Measurements from ENCODE around the gene NTRK3.

The NTRK3 gene

DNA sequence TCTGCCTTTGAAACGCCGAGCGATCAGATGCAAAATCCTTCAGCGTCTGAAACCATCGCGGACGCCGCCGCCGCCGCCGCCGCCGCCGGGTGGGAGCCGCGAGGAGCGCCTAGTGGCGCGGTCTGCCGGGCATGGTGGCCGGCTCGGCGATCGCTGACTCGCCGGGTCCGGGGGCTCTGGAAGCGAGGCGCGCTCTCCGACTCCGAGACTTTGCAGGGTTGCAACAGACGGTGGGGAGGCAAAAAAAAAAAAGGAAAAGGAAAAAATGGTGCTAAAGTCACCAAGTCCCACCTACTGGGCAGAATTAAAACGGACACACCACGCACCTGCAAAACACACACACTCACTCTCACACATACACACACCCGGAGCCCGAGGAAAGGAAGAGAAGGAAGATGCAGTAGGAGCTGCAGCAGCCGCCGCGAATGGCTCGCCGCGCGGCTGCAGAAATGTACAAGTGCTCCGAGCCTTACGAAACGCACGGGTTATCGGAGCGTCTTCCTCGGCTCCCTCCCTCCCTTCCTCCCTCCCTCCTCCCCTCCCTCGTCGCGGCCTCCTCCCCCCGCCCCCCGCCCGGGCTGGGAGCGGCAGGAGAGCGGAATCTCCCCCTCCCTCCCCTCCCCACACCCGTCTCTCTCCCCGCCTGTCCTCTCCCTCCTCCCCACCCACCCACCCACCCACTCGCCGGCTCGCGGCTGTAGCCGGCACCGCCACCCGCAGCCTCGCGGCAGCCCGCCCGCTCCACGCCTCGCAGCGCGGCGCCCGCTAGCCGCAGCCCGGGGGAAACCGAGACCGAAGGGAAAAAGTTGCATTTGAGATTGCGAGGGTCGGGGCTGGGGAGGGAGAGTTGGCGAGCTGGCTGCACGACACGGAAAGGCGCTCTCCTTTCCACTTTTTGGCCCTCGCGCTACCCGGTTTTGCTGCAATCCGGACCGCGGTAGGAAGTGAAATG is at the start of gene NTRK3:
Gene NTRK3 (minus strand): TSS at position 461 of the 952 bp plus-strand sequence. CDS start 586 bp downstream, outside the sequence.
- DNase-seq (ENCODE audit: low read depth), result no peak

DNA sequence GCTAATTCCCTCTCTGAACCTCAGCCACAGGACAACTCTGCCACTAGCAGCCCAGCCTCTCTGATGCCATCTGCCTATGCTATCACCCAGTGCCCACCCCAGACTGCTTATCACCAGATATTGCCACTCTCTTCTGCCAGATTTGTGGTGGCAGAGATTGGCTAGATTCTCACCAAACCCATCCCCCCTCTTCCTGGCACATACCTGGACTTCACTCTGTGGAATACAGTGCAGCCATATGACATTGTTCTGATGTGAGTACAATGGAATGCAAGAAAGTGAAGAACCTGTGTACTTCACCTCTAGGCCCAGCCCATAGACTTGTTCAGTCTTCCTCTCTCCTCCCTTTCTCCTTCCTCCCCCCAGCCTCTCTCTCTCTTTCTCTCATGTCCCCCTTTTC is 46.9 kb upstream of the NTRK3 start:
- no peak for DNase-seq (ENCODE audit: low read depth)

DNA sequence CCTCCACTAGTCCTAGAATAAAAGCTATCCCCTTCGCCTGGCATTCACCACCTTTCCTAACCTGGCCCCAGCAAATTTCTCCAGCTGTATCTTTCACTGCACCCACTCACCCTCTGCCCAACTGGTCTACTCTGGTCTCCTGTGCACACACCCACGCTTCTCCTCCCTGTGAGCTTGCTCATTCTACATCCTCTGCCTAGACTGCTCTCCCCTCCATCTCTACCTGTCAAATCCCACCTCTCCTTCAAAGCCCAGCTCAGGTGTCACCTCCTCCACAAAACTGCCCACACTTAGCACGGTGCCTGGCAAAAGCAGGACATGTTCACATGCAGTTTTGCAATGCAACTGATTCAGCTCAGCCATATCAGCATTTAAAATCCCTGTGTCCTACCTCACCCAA is 45.8 kb upstream of the NTRK3 start:
- no peak for DNase-seq (ENCODE audit: low read depth)

DNA sequence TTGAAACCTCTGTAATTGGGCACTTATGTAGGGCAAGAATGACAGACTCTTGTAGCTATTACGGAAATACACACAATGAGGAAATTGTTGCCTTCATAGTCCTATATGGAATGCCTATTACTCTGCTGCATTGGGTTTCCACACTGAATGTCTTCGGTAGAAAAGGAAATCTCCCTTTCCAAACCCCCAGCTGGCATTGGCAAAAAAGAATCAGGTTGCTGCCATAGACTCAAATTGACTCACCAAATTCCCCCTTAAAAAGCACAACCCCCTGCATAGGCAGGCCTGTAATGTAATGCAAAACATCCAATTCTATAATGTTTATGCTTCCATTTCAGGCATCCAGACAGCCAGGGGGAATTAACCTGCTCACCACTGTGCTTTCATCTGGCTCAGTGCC is 44.8 kb upstream of the NTRK3 start:
- DNase-seq (ENCODE audit: low read depth), result no peak

DNA sequence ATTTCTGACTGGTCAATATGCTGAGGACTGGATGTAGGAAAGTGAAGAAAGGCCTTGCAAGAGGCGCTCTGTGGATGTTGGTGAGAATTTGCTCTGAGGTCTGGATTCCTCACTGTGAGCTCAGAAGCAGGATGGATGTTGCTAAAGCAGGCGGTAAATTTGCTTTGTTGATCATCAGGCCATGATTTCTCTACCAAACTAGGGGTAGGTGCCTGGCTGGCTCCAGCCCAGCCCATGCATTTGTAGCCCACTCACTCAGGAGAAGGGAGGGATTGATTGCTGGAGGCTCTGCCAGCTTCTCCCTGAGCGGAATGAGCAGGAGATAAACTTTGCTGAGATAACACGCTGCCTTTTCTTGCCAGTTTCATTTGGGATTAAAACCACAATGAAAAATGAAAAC is 44.3 kb upstream of the NTRK3 start:
- no peak for DNase-seq (ENCODE audit: low read depth)

DNA sequence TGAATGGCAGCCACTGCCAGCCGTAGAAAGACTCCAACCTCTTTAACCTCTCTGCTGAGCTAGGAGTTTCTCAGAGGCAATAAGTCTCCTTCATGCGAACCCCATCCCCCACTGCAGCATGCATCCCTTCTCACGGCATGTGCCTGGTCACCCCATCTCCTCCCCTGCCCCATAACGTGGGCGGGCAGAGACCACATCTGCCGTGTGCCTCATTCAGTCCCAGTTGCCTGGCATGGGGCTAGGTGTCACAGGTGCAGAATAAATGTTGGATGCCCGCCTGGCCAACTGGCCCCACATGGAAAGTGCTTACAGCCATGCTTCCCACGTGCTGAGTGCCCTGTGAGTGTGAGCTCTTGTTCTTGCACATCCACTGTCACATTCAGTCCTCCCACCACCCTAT is 43.5 kb upstream of the NTRK3 start:
- no peak for DNase-seq (ENCODE audit: low read depth)

DNA sequence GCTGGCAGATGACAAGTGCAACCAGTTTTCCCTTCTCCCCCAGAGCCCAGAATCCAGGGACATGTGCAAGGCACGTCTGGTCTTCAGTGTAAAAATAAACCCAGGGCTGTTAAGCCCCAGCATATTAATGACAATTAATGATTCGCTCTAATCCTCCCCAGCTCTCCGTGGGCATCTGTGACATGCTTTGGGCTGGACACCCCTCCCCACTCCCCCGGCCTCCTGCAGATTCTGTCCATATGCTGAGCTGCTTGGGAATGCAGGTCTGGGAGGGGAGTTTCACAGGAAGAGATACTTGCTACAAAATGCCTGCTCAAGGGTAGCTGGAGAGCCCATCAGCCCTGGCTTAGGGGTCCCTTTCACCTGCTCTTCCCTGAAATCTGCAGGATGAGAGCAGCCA is 43.0 kb upstream of the NTRK3 start:
- no peak for DNase-seq (ENCODE audit: low read depth)

DNA sequence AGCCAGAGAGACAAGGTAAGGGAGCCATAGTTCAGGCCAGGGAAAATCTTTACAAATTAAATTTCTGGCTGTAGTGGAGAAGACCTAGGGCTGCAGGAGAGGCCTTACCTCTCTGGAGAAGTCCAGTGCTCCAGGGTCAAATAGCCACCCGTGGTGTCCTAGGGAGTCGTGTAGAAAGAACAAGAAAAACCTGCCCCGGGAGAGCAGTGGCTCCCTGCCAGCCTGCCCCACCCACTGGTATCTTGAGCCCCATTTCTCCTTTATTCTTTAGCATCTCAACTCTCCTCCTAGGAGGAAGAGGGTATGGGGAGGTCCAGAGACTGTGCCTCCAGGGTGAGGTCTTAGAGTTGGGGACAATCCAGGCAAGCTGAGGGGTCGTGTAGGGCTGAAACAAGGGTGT is 32.1 kb upstream of the NTRK3 start:
- DNase-seq (ENCODE audit: low read depth), result no peak

DNA sequence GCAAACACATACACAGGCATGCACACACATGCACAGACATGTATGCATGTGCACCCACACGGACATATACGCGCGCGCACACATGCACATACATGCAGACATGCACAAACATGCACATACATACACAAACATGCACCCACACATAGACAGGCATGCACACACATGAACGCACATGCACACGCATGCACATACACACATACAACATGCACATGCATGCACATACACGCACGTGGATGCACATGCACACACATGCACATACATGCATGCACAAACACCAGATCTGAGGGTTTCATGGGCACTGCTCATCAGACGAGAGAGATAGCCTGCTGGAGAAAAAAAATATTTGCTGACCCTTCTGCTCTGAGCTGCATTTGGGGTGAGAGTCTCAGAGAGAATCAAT is 31.7 kb upstream of the NTRK3 start:
- no peak for DNase-seq (ENCODE audit: low read depth)

DNA sequence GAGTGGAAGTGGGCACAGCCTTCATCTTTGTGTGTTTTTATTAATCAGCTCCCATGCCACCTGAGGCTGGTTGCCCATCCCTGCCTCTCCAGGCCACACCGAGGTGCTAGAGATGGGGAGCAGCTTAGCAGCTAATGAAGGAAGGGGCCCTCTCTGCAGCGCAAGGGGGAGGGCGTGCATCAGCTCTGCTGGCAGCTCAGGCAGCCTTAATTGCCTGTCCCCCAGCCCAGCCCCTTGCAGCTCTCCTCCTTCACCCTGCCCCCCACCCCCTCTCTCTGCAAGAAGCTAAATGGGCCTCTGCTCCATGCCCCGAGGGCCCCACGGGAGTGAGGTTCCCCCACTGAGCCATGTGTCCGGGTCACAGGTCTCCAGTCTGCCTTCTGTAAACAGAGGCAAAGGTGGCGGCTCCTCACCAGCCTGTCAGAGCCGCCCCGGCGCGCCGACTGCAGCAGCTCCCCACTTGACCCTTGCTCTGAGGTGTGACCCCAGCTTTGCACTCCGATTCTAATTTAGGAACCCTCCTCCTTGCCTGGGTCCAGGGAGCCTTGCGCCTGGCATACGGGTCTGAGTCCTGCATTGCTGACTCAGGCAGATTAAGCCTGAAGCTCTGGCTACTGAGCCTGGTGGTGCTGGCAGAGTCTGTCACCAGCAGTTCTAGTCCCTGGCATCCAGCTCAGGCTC is 27.9 kb upstream of the NTRK3 start:
- no peak for DNase-seq (ENCODE audit: low read depth)

DNA sequence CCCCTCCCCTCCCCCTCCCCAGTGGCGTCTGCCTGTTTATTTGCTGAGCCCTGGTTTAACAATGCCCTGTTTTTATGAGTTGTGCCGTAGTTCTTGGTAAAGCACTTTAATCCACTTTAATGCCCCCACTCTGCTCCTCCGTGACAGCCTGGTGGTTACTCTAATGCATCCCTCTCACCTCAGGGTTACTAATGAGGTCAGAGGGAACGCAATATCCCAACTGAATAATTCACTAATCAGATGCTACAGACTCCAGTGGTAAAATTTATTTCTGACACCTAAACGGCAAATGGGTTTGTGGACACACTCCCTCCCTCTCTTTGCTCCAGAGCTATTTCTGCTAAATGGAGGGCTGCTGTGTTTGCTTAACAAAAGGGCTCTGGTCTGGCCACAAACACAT is 26.1 kb upstream of the NTRK3 start:
- no peak for DNase-seq (ENCODE audit: low read depth)

DNA sequence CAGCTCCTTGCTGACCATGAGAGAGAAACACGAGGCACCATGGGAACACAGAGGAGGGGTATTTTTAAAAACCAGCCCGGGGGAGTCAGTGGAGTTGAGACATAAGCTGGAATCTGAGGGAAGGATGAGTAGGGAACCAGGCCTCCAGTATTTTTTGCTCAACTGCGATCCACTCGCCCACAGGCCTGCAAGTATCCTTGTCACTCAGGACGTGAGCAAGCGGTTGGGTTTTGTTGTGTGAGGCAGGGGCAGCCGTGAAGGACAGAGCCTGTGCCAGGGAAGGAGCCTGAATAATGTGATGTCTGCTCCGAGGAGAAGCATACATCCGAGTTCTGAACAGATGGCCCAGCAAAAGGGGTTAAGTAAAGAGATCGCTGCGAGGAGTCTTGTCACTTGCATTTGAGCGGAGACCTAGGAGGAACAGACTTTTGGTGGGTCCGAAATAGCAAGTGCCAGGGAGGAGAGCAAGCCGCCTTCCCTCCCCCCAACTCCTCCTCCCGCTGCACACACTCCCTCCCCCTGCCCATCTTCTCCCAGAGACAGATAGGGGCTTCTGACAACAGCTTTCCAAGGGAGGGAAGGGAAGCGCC is 20.4 kb upstream of the NTRK3 start:
- DNase-seq (ENCODE audit: low read depth), result no peak

DNA sequence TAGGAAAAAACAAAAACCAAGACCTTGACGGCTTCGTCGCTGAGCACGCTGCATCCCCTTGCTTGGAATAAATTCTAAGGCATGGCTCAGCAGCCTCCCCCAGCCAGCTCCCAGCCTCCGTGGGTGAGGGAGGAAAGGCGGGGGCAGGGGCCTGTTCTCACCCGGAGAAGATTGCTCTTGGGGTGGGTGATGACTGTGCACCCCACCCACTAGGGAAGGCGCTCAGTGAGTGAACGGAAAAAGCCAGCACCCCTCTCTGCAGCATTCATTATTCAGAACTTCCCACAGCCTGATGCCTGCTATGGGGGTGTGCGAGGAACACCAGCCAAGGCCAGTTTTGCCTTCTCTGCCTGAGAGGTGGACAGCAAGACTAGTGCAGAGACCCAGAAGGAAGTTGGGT is 19.3 kb upstream of the NTRK3 start:
- DNase-seq (ENCODE audit: low read depth), result no peak

DNA sequence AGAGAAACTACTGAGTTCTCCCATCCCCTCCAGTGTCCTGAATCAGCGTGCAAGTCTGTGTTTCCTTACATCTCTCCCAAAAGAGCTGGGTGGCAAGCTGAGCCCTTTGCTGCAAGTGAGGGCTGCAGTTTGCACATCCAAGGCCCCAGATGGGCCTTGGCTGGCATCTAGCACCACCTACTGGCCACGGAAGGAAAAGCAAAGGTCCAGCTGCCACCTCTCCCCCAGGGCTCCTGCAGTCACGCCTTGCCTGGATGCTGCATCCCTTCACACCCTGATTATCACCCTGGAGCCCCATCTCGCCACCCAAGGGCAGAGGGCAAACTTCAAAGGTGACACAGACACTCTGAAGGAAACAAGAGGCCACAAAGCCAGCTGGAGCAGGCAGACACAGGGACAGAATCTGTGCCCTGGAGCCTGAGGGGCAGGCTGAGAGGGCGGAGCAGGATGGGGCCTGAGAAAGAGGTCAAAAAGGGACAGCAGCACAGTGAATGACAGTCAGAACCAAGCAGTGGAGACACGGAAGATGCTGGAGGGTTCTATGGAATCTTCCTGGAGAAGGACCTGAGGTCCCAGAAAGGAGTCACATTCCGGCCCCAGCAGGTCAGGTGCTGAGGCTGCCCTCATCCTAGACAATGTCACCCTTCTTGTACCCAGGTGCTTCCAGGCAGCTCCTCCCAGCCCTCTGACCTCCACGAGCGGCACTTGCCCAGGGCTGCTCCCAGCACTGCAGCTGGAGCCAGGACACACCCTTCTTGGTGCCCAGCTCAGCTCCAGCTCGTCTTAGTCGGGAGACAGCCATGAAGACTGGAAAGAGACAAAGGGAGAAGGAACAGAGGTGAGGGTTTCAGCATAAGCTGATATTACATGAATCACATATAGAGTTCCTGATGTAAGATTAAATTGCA is 18.3 kb upstream of the NTRK3 start:
- DNase-seq (ENCODE audit: low read depth), result peak; percentile 31

DNA sequence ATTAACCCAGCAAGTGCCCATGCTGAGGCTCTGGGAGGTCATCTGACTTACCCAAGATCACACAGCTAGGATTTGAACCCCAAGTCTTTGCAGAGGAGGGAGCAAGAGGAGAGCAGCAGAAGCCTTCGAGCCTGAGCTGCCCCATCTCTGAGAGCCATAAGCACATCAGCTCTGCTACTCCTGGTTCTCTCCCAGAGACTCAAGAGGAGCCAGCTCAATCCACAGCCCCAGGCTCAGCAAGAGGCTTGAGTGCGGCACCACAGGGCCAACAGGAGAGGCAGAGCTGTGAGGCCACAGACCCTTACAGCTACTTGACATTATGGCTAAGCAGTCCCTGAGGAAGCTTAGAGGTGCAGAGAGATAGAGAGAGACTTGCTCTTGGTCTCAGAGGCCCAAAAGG is 15.9 kb upstream of the NTRK3 start:
- DNase-seq (ENCODE audit: low read depth), result no peak

DNA sequence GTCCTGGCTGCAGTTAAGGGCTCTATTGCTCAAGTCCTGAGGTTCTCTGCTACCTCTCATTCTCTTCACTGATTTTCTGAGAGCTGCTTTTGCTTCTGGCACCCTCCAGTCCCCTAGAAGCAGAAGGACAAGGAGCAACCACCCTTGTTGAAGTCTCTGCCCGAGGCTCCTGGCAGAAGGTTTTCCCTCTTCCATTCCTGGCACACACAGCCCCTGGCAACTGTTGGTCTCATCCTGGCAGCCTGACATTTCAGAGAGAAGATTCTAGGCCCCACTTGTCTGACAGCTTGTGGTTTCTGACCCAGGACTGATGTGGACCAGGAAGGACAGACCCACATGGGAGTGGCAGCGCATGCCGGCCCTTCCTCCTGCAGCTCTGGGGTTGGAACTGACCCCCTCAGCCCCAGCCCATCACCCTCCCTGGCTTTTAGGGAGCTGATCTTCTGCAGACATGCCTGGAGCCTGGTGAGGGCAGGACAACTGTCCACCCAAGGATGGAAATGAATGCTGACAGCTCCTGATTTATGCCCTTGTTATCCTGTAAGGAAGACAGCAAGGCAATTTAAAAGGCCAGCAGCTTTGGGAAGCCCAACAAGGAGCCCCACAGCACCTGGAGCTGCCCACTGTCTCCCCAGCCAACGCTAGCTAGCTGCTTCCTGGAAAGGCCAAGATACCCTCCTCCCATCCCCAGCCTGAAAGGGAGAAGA is 13.0 kb upstream of the NTRK3 start:
- DNase-seq (ENCODE audit: low read depth), result no peak

DNA sequence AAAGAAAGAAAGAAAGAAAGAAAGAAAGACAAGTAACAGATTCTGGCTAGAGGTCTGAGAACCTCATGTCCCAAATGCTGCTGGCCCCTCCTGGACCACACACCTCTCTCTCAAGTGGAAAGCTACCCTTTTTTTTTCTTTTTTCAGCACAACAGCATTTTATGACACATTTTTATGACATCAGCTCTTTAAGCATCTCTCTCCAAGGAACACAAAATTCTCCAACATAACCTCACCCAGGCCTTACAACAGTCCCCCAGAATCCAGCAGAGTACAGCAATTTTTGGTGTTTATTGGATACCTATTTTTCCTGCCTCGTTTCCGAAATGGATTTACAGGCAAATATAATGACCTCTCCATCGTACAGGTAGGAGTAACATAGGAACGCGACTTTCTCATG is 11.2 kb upstream of the NTRK3 start:
- no peak for DNase-seq (ENCODE audit: low read depth)

DNA sequence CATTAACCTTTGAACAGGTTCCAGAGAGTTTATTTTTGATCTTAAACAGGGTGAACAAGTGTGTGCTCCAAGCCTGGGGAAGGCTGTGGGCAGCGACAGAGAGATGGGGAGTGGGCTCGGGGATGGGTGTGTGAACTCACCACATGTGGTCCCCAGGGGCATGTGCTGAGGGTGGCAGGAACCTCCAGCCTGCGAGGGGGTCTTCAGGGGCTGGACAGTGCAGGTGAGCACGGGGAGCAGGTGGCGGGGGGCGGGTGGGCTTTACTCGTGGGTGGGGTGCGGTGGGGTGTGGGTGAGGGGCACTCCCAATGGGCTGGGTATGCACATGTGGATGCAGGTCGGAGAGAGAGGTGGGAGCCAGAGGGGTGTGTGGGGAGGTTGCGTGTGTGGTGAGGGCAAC is 9.6 kb upstream of the NTRK3 start:
- no peak for DNase-seq (ENCODE audit: low read depth)

DNA sequence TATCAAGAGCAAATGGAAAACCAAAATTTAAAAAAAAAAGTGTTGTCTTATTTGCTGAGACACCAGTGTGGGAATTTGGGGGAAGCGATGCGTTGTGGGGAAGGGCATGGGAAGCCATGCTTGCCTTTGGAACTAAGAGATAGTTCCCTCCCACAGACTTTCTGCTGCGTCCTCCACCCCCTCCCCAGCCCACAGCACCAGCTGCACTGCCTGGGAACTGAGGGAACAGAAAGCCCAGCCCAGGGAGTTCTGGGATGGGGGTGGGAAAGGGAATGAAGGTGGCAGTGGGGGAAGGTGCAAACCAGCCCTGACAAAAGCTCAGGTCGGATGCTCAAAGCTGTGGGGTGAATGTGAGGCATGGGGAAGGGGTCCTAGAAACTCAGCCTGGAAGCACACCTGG is 8.1 kb upstream of the NTRK3 start:
- DNase-seq (ENCODE audit: low read depth), result no peak

DNA sequence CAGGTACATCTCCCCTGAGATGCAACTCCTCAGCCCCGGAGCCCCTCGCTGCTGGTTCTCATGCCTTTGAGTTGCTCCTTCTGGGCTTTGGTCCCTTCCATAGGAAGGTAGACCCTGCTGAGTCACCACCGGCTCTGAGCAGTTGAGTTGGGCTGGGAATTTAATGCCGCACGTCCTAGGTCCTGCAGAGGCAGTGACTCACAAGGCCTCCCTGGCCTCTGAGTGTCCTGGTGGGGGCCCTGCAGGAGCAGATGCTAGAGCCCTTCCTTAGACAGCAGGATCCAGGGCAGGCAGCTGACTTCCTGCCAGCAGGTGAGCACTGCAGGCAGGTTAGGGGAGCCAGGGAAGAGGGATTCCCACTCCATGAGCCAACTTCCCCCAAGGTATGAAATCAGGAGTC is 5.5 kb upstream of the NTRK3 start:
- no peak for DNase-seq (ENCODE audit: low read depth)

DNA sequence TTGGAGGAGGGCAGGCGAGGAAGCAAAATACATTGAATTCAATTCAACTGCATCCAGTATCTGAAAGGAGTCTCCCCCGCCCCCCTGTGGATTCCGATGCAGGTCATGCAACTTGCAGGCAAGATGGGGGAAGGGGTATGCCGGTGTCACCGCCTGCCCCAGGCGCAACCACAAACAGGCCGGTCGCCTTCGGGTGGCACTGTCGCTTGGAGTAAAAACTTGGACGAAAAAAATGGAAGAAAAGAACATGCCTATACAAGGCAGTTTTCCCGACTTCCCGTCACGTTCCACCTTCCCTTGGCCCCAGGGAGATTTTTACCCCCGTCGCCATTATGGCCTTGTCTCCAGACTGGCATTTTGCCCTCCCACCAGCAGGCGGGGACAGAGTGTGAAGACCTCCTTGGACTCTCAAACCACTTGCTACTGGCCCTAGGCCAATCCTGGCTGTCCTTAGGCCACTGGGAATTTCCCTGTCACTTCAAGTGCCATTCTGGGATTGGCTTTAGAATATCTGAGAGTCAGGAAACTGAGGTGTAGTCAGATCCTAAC is 1.6 kb upstream of the NTRK3 start:
- no peak for DNase-seq (ENCODE audit: low read depth)
